Inflammatory macrophage (primary cell): ENCODE measurements around the gene DDX6.
"Not testable (repeated sequence)": the region's sequence is repeated elsewhere in the genome, so short reads cannot be mapped to it uniquely, and the experiment has no call there.

Experiments
- DNase-seq, 2 donors: peaks; one replicate each; pipeline ENCODE4 v3.0.0-alpha.2; 2020 to 2022
- total RNA-seq, 18 experiments: gene quantifications; one replicate each; lab custom pipeline; 2026; ENCODE audit warnings: mixed read lengths in 6 of 18, inconsistent platforms in 2 of 18; lab: John Stamatoyannopoulos, UW

The DDX6 gene
- 86.8 to 321 (median 185) reads per million in 18 experiments for total RNA-seq

GRCh38 chr11:118791111-118791960, at the start of gene DDX6:
Gene DDX6 (minus strand): TSS chr11:118791164. CDS start chr11:118786251, 4,913 bp downstream.
- peak; percentile 86 to 94 for DNase-seq

DNA sequence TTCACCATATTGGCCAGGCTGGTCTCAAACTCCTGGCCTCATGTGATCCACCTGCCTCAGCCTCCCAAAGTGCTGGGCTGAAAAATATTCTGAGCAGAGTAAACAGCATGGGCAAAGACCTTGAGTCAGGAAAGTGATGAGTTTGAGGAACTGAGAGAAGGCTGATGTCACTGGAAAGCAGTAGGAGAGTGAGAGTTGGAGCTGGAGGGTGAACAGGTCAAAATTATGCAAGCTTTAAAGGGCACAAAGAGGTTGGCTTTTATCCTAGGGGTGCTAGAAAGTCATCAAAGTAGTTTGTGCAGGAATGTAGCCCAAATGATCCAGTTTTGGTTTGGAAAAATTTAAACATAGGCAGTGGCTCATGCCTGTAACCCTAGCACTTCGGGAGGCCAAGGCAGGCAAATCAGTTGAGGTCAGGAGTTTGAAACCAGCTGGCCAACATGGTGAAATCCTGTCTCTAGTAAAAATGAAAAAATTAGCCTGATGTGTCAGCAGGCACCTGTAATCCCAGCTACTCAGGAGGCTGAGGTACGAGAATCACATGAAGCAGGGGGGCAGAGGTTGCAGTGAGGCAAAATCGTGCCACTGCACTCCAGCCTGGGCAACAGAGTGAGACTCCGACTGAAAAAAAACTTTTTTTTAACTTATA, 48.1 kb upstream of the DDX6 start:
- DNase-seq, result peak; percentile 80 to 81

DNA sequence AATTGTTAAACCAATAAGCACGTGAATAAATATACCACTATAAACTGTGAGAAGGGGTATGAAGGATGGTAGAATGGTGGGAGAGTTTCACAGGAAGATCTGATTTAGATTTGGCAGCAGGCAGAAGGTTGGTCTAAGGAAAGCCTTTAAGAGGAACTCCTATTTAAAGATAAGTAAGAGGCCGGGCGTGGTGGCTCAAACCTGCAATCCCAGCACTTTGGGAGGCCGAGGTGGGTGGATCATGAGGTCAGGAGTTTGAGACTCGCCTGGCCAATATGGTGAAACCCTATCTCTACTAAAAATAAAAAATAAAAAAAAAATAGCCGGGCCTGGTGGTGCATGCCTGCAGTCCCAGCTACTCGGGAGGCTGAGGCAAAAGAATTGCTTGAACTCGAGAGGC, 46.9 kb upstream of the DDX6 start:
- DNase-seq, result peak; percentile 72 to 83

- DNase-seq, result peak; percentile 86 to 90
Measured at GRCh38 chr11:118834427-118835028, 43.6 kb upstream of the DDX6 start.

- DNase-seq, result no peak
Measured at GRCh38 chr11:118827118-118827517, 36.2 kb upstream of the DDX6 start.

DNA sequence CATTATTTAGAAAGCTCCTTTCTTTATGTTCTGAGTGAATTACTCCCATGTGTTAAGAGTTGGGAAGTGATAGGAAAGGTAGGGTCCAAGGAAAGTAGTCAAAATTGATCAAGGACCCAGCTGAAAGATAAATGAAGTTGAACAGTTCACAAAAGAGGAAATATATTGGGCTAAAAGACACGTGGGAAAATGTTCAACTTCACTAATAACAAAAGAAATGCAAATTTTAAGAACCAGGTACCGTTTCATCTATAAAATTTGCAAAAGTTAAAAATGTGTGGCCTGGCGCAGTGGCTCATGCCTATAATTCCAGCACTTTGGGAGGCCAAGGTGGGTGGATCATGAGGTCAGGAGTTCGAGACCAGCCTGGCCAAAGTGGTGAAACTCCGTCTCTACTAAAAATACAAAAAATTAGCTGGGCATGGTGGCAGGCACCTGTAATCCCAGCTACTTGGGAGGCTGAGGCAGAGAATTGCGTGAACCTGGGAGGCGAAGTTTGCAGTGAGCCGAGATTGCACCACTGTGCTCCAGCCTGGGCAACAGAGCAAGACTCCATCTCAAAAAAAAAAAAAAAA, 32.1 kb upstream of the DDX6 start:
- DNase-seq, result not testable (repeated sequence)

- DNase-seq, result peak in 1 of 2 donors; percentile 16
Measured at GRCh38 chr11:118820412-118821357, 29.7 kb upstream of the DDX6 start.

GRCh38 chr11:118820025-118820379, 29.0 kb upstream of the DDX6 start:
- DNase-seq, result not testable (repeated sequence)

DNA sequence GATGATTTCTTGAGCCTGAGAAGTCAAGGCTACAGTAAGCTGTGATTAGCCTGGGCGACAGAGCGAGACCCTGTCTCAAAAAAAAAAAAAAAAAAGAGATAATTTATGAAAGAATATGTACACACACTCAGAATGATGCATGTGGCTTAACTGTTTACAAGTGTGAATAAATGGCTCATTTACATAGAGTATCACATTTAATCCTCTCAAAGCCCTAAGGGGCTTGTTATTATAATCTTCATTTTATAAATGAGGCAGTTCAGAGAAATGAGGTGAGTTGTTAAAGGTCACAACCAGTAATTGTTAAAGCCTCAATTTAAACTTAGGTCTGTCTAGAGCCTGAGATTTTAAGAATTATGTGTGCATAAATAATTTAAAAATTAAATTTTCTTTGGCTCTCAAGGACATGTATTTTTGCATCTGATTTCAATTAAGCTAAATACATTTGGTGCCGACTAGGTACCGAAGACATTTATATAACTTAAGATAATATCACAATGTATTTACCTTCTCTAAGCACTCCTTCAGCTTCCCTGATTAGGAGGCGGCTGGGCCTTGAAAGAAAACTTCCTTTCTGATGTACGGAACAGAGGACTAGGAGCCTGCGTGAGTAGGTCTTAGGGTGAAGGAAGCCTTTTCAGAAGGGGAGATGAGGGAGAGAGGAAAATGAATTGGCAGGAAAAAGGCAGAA, 28.5 kb upstream of the DDX6 start:
- no peak for DNase-seq

DNA sequence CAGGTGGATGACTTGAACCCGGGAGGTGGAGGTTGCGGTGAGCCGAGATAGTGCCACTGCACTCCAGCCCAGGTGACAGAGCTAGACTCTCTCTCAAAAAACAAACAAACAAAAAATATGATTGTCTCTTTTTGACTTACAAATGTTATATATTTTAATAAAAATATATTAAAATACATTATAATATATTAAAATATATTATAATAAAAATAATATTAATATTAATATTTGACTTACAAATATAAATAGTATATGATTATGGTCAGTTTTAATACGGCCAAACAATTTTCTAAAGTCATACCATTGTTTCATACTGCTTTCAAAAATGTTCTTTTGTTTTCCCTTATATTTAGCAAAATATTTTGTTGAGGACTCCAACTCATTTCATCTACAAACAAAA, 27.2 kb upstream of the DDX6 start:
- no peak for DNase-seq

GRCh38 chr11:118813551-118813950, 22.6 kb upstream of the DDX6 start:
- DNase-seq, result no peak

GRCh38 chr11:118812485-118812884, 21.5 kb upstream of the DDX6 start:
- DNase-seq, result no peak

- DNase-seq, result no peak
Measured at GRCh38 chr11:118807800-118808778, 17.1 kb upstream of the DDX6 start.

DNA sequence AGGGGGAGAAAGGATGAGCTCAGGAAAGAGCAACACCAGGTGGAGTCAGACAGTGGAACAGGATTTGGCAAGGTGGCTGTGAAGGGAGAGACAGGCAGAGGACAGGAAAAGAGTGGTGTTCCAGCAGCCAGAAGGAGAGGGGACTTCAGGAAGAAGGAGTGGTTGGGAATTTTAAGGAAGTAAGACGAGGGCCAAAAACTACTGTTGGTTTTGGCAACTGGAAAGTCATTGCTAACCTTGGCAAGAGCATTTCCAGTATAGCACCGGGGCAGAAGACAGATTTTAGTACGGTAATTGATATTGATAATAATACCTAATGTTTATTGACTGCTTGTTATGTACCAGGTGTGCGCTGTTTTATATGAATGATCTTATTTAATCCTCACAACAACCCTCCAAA, 15.4 kb upstream of the DDX6 start:
- no peak for DNase-seq

GRCh38 chr11:118804094-118804493, 13.1 kb upstream of the DDX6 start:
- DNase-seq, result no peak

GRCh38 chr11:118799372-118799771, 8.4 kb upstream of the DDX6 start:
- no peak for DNase-seq

DNA sequence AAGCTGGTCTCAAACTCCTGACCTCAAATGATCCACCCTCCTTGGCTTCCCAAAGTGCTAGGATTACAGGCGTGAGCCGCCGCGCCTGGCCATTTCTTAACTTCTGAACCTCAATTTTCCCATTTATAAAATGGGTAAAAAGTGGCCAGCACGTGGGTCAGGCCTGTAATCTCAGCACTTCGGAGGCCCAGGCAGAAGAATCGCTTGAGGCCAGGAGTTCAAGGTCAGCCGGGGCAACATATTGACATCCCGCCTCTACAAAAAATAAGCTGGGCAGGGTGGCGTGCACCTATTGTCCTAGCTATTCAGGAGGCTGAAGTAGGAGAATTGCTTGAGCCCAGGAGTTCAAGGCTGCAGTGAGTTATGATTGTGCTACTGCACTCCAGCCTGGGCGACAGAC, 6.5 kb upstream of the DDX6 start:
- DNase-seq, result no peak

DNA sequence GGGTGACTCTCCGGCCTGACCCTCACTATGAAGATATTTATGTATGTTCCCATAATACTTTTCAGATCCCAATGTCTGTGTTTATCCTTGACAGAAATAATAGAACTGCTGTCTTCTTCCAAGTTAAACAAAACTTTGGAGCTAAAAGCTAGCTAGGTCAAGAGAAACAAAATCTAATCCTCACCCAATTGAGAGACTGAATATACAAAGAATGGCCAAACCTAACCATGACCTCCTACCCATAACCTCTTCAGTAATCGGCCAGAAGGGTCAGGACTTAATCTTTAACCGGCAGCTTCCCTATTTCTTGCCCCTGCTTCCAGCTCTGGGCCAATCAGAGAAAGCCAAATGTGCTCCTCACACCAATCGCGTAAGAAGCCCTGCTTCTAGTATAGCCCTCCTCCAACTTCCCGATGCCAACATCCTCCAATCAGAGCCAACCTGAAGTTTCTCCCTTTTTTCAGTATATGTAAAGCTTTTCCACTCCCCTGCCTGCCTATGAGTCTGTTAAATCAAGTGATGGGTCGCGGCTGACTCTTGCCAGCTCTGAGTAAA, 1.7 kb upstream of the DDX6 start:
- peak; percentile 97 to 98 for DNase-seq

DNA sequence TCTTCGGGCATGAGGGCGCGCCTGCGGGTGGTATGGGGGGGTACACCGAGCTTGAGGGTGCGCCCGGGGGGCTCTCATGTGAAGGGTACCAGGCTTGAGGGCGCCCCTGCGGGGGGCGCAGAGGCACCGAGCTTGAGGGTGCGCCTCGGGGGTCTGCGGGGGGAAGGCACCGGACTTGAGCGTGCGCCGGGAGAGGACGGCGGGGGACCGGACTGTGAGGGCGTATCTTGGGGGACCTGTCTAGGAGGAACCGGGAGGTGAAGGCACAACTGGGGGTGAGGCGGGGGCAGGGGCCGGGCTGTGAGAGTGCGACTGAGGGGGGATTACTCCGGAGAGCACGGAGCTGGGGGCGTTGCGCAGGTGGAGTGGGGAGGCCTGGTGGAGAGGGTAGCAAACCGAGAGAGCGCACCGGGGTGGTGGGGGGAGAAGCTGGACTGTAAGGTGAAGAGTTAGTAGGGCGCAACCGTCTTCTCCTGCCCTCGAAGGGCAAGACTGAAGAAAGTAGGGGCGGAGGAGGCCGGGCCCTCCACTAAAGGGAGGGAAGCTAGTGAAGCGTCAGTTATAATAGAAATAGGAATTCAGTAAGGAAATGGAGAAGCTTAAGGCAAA, 1.1 kb upstream of the DDX6 start:
- peak in 1 of 2 donors; percentile 52 for DNase-seq
